Natural killer cell (primary cell): Measurements from ENCODE around the gene NVL. TPM values are rescaled to one million over a fixed set of nuclear protein-coding genes. Genes with fewer than 3 reads are reported as not detected.

Experiments used
- ATAC-seq, 3 donors: fragments of 150-1000 bp in 2 of 3; fragments of 200-7000 bp in 1 of 3; cut with Tn5 transposase; 1 replicate in 1 of 3; 2 replicates in 2 of 3; pipeline ENCODE4 v1.10.0; 2021; ENCODE audit warnings: mild to moderate bottlenecking in 2 of 3, moderate library complexity in 2 of 3
- DNase-seq, 2 donors: peaks; one replicate each; pipeline versions ENCODE4 v3.0.0 to v3.0.0-alpha.2; 2013 to 2021; ENCODE audit warnings: mixed read lengths in 1 of 2
- H3K27ac ChIP-seq: one replicate; pipeline ENCODE4 v1.5.1; 2013; ENCODE audit warnings: mild to moderate bottlenecking, low read length
- H3K27me3 ChIP-seq: one replicate; pipeline ENCODE4 v1.6.1; 2013; ENCODE audit warnings: low read length; ENCODE audit not compliant: control insufficient read depth, insufficient read depth
- H3K36me3 ChIP-seq: one replicate; pipeline ENCODE4 v1.6.1; 2013; ENCODE audit warnings: low read length; ENCODE audit not compliant: control insufficient read depth, insufficient read depth
- H3K4me1 ChIP-seq: one replicate; pipeline ENCODE4 v1.6.1; 2013; ENCODE audit warnings: low read length; ENCODE audit not compliant: control insufficient read depth, insufficient read depth
- H3K4me3 ChIP-seq: one replicate; pipeline ENCODE4 v1.5.1; 2013; ENCODE audit warnings: low read length
- H3K9me3 ChIP-seq: one replicate; pipeline ENCODE4 v1.6.1; 2013; ENCODE audit warnings: low read length; ENCODE audit not compliant: control insufficient read depth, insufficient read depth
- H3K27ac Mint-ChIP-seq, 2 donors: one replicate each; pipeline ENCODE4 v1.8.0; 2022; ENCODE audit warnings: mild to moderate bottlenecking in 2 of 2, mixed read lengths in 2 of 2, moderate library complexity in 1 of 2
- H3K27me3 Mint-ChIP-seq, 2 donors: one replicate each; pipeline ENCODE4 v1.8.0; 2022; ENCODE audit warnings: low read depth in 2 of 2, mixed read lengths in 2 of 2
- H3K36me3 Mint-ChIP-seq: one replicate; pipeline ENCODE4 v1.8.0; 2022; ENCODE audit warnings: mixed read lengths
- H3K4me1 Mint-ChIP-seq, 2 donors: one replicate each; pipeline ENCODE4 v1.8.0; 2022; ENCODE audit warnings: mixed read lengths in 2 of 2
- H3K4me3 Mint-ChIP-seq: one replicate; pipeline ENCODE4 v1.8.0; 2022; ENCODE audit warnings: mild to moderate bottlenecking, moderate library complexity, mixed read lengths
- H3K9me3 Mint-ChIP-seq, 2 donors: one replicate each; pipeline ENCODE4 v1.8.0; 2022; ENCODE audit warnings: mixed read lengths in 2 of 2
- CTCF ChIP-seq: fragments of 200-600 bp; IDR thresholded peaks from one replicate; pipeline ENCODE4 v1.8.0; 2022; ENCODE audit warnings: antibody characterized with exemption
- WGBS: methylation state at CpG from one replicate; pipeline ENCODE4 v1.1.7; 2013; ENCODE audit warnings: missing lambda C conversion rate; ENCODE audit not compliant: insufficient coverage; 5-methylcytosine and 5-hydroxymethylcytosine counted together
- intact Hi-C: fragments of 100-400 bp; cut with micrococcal nuclease; formaldehyde crosslinking; loops from one replicate; pipeline ENCODE4 v1.14.2; 2022
- total RNA-seq, 4 donors: library from RNA; stranded (reverse); fragments of 120-200 nt in 1 of 4; gene quantifications; one replicate each; pipeline versions ENCODE4 v1.2.3 to v1.2.4, GENCODE V29; 2013 to 2022

NVL gene
- total RNA-seq, 3 donors from 2014 or later (not counting 1 experiment from before 2014, with no cell fraction given): 28.1 to 39.5 (median 32.4) TPM

DNA sequence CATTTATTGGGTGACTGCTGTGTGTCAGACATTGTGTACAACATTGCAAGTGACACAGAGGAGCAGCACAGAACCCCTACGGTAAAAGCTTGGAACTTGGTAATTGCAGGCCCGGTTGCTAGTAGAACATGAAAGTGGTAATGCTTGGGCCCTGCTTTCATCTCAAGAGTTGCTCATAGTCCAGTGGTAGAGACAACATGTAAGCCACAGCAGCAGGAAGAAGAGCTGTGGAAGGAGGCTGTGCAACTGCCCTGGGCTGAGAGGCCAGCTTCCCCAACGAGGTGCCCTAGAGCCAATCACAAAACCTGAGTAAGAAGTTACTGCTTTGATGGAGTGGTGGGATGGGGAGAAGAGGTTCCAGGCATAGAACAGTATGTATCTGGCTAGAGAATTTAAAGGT, 45.1 kb upstream of the NVL start:
- H3K9me3 Mint-ChIP-seq: no peaks in the 10 kb centered on the region
- peaks cover 70 to 74% of the 10 kb centered on the region in 2 donors for H3K4me1 Mint-ChIP-seq
- ATAC-seq: no peak
- Histone ChIP-seq H3K9me3 (no peaks in the 10 kb centered on the region), H3K4me1 (peaks cover 40% of the 10 kb centered on the region), H3K4me3 (no peak overlapping the region), H3K27ac (no peak overlapping the region), H3K27me3 (no peaks in the 10 kb centered on the region), H3K36me3 (peaks cover 44% of the 10 kb centered on the region)
- H3K27me3 Mint-ChIP-seq: no peaks in the 10 kb centered on the region
- WGBS: 27% methylated on average over 3 of the region's 3 CpGs
- no peak for DNase-seq
- intact Hi-C loops: no loop called here
- H3K4me3 Mint-ChIP-seq: peak overlapping the region; percentile 50
- no peak for TF ChIP-seq CTCF
- H3K27ac Mint-ChIP-seq: peak overlapping the region; percentile 91
- peaks cover 12% of the 10 kb centered on the region for H3K36me3 Mint-ChIP-seq

DNA sequence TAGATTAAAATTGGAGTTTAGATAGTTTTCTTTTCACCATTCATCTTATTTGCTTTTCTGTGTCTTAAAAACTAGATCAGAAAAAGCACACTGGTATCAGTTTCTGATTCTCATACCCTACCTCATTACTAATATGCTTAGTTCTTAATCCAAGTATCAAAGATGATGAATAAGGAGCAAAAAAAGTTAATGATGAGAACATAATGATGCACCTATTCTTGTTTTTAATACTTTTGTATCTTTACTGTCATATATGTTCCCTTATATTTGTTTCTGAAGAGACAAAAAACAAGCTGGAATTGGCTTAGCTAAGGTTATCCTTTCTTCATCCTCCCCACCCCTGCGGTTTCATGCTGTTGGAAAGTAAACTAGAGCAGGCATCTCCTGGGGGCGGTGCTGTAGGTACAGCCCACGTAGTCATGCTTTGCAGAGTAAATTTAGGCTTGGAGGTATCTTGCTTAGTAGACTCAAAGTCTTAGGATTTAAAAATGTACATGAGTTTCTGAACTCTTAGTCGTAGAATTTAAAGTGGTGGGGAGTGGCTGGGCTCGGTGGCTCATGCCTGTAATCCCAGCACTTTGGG, 43.1 kb upstream of the NVL start:
- Mint-ChIP-seq H3K27me3 (no peaks in the 10 kb centered on the region), H3K9me3 (no peaks in the 10 kb centered on the region), H3K36me3 (peaks cover 17% of the 10 kb centered on the region), H3K4me3 (no peak overlapping the region), H3K4me1 (peaks cover 58 to 60% of the 10 kb centered on the region in 2 donors), H3K27ac (peak overlapping the region in 1 of 2 donors; percentile 91)
- H3K27ac ChIP-seq: no peak overlapping the region
- H3K4me3 ChIP-seq: no peak overlapping the region
- H3K4me1 ChIP-seq: peaks cover 30% of the 10 kb centered on the region
- no peak for TF ChIP-seq CTCF
- DNase-seq (no peak), ATAC-seq (no peak)
- intact Hi-C loops: no loop called here
- 92% methylated on average over 5 of the region's 5 CpGs for WGBS
- no peaks in the 10 kb centered on the region for H3K9me3 ChIP-seq
- no peaks in the 10 kb centered on the region for H3K27me3 ChIP-seq
- peaks cover 61% of the 10 kb centered on the region for H3K36me3 ChIP-seq

DNA sequence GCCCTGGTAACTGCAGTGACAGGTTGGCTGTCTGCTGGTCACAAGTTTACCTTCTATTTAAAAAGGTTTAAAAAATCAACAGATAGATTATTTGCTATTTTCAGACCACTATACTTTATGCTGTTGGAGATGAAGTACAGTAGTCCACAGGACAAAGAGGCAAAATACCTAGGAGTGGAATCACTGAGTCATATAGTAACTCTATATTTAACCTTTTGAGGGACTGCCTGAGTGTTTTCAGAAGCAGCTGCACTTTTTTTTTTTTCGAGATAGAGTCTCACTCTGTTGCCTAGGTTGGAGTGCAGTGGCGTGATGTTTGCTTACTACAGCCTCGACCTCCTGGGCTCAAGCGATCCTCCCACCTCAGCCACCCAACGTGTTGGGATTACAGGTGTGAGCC, 38.4 kb upstream of the NVL start:
- H3K36me3 ChIP-seq: peaks cover 61% of the 10 kb centered on the region
- DNase-seq: no peak
- H3K4me1 ChIP-seq: no peaks in the 10 kb centered on the region
- intact Hi-C loops: no loop called here
- no peak for TF ChIP-seq CTCF
- Mint-ChIP-seq H3K27me3 (no peaks in the 10 kb centered on the region), H3K9me3 (no peaks in the 10 kb centered on the region), H3K4me1 (peaks cover 22 to 24% of the 10 kb centered on the region in 2 donors), H3K27ac (no peak overlapping the region), H3K4me3 (no peak overlapping the region), H3K36me3 (peaks cover 17% of the 10 kb centered on the region)
- no peaks in the 10 kb centered on the region for H3K9me3 ChIP-seq
- 95% methylated on average over 5 of the region's 5 CpGs for WGBS
- no peak for ATAC-seq
- H3K4me3 ChIP-seq: no peak overlapping the region
- no peak overlapping the region for H3K27ac ChIP-seq
- no peaks in the 10 kb centered on the region for H3K27me3 ChIP-seq

DNA sequence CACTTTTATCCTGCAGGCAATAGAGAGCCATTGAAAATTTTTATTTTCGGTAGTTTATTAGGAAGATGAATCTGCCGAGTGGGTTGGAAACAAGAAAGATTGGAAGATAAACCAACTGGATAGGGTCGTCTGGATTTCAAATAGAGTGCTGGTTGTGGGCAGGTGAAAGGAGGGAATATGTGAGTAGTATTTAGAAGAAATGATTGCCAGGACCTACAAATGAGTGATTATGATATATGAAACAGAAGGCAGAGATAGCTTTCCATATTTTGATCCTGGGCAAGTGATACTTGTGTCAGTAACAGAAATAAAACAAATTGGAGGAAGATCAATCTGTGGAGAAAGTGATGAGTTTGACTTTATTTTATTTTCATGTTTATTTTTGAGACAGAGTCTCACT, 29.2 kb upstream of the NVL start:
- no peak overlapping the region for H3K27ac ChIP-seq
- Mint-ChIP-seq H3K4me1 (peaks cover 51 to 53% of the 10 kb centered on the region in 2 donors), H3K27ac (peak overlapping the region; percentile 85 to 94), H3K9me3 (no peaks in the 10 kb centered on the region), H3K36me3 (no peaks in the 10 kb centered on the region), H3K27me3 (no peaks in the 10 kb centered on the region), H3K4me3 (peak overlapping the region; percentile 95)
- H3K9me3 ChIP-seq: no peaks in the 10 kb centered on the region
- WGBS: 94% methylated on average over 3 of the region's 3 CpGs
- no peak for TF ChIP-seq CTCF
- H3K4me3 ChIP-seq: no peak overlapping the region
- ATAC-seq (no peak), DNase-seq (no peak)
- intact Hi-C loops: loop anchor here (10.0 kb wide), 1 partner anchor 364 kb away; no protein-coding TSS in a partner anchor
- peaks cover 14% of the 10 kb centered on the region for H3K4me1 ChIP-seq
- peaks cover 1% of the 10 kb centered on the region for H3K36me3 ChIP-seq
- no peaks in the 10 kb centered on the region for H3K27me3 ChIP-seq
